OCI-M1 (cell line): Measurements from ENCODE around the gene KCNQ4.

Source experiments
- DNase-seq: peaks from one replicate; lab custom pipeline; 2025; lab: John Stamatoyannopoulos, UW

The KCNQ4 gene

DNA sequence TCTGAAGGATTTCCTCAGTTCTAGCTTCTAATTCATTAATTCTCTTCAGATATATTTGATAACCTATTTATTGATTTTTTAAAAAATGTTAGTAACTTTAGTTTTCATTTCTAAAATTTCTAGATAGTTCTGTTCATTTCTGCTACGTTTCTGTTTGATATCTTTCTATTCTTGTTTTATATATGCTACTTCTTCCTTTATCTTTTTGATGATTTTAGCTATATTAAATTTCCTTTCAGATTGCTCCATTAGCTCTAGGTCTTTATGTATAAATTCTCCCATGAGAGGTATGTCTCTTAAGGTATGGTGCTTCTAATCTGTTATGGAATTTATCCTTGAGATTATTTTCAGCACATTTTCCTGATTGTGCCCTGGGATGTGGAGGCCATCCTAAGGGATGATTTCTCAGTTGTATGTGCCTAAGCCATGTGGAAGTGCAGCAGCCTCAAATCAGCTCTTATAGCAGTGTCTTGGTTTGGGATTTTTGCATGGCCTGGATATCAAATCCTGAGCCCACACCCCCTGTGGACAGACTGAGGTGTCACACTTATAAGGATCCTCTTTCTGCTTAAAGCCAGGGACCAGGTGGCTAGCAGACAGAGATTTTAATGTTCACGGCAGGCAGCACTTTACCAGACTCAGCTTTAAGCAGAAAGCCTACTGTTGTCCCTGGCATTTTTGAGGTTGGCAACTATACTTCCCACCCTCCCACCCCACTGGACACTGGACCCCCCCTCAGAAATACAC is 6.2 kb upstream of the KCNQ4 start:
- no peak for DNase-seq

DNA sequence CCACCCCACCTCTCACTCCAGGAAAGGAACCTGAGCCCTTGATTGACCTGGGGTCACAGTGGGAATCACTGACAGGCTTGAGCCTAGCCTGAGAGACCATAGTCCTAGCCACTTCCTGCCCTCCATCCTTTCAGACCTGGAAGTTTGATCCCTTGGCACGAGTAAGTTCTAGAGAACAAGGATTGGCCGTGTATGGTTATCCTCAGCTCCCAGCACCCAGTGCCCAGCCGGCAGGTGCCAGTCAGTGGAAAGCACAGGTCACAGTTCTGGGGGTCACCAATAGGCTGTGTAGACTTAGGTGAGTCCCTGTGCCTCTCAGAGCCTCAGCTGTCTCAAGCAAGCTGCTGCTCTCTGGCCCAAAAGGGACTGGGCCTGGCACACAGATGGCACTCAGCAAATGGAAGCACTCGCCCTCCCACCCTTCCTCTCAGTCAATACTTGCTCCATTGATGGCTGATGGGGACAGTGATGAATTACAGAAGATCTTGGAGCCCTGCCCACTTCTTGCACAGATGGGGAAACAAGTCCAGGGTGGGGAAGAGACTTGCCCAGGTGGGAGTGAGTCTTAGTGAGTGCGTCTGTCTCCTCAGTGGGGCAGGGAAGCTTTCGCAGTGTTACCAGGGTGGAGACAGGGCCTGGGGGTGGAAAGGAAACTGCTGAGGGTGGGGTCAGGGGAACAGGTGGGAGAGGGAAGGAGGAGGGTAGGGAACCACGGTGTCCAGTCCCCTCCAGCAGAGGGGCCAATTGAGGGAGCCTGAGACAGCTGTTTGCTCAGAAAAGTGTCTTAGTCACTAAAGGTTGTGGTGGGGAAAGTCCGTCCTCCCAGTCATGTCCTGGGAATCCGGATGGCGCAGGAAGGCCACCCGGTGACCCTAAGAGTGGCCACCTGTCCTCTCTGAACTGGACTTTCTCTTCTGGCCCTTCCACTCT is 2.6 kb upstream of the KCNQ4 start:
- no peak for DNase-seq

DNA sequence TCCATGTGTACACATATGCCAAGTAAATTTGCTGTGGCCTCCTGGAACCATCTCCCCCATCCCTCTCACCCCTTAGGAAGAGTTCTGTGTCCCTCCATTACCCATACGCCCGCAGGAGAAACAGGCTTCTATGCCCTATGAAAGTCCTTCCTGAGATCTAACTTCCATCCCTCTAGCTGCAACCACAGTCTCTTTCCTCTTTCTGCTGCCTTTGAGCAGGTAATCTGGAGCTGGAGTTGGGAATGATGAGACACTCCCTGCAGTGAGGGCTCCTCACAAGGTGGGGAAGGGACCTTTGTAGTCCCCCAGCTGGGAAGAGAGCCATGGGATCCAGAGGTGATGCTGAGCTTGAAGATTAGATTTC is 2.0 kb upstream of the KCNQ4 start:
- DNase-seq: no peak

DNA sequence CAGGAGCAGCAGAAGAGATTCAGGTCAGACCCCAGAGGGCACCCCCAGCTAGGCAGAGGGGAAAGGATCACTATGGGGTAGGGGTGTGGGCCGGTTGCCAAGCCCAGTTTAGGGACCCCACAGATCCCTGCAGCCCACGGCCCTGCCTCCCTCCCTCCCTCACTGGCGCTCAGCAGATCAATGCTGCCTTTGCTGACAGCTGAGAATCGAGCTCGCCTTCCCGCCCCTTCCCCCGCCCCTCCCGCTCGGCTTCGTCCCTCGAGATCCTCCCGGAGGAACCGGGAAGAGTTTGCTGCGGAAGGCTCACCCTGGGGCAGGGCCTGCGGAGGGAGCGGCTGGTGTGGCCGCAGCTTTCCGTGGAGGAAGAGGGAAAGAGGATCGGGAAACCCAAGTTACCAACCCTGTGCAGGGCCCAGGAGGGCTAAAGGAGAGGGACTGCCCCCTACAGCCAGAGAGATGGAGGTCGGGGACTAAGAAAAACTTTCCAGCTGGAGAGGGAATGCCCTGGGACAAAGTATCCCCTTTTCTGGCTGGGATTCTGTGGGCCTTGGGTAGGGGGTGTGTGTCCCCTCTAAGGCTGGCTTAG is 1.1 kb upstream of the KCNQ4 start:
- no peak for DNase-seq

DNA sequence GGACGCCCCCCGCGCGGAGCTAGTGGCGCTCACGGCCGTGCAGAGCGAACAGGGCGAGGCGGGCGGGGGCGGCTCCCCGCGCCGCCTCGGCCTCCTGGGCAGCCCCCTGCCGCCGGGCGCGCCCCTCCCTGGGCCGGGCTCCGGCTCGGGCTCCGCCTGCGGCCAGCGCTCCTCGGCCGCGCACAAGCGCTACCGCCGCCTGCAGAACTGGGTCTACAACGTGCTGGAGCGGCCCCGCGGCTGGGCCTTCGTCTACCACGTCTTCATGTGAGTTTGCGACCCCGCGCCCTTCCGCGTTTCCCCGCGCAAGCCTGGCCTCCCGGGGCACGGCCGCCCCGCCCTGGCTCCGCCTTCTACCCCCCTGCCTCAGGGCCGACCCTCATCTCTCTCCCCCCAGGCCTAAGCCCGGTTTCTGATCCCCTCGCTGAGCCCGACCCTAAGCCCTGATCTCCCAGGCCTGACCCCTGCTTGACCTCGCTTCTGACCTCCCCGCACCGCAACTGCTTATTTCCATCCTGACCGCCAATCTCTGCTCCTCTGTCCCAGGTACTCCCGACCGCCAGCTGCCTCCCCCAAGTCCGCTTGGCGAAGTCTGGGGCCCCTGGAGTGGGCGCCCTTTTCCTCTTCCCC is 669 bp downstream of the KCNQ4 start:
- no peak for DNase-seq

DNA sequence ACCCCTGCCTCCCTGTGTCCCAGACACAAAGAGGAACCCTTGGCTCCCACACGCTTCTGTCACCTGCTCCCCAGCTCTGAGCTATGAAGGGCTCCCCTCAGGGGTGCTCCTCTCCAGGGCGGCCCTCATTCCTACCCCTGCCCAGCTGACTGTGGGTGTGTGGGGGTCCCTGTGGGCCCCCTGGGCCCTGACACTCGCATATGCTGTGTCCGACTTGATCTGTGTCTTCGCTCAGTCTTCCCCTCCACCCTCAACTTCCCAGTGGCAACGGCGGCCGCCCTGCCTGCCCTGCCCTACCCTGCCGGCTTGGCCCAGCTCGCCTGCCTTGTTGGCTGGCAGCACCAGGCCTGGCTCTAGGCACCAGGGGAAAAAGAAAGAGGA is 1.2 kb downstream of the KCNQ4 start:
- no peak for DNase-seq

DNA sequence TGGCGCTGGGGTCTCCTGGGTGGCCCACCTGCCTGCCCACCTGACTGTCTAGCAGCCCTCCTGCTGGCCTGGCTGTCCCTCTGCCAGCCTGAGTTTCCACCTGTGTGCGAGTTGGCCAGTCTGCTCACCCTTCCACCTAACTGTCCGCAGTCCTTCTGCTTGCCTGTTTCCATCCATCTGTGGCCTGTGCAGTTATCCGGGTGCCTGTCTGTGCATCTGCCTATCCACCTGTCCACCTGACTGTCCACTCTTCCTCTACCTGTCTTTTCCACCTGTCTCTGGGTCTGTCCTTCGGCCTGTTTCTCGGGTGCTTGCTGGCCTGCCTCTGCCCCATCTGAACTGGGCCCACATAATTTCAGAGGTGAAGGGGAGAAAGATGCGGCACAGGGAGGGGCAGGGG is 1.9 kb downstream of the KCNQ4 start:
- no peak for DNase-seq

DNA sequence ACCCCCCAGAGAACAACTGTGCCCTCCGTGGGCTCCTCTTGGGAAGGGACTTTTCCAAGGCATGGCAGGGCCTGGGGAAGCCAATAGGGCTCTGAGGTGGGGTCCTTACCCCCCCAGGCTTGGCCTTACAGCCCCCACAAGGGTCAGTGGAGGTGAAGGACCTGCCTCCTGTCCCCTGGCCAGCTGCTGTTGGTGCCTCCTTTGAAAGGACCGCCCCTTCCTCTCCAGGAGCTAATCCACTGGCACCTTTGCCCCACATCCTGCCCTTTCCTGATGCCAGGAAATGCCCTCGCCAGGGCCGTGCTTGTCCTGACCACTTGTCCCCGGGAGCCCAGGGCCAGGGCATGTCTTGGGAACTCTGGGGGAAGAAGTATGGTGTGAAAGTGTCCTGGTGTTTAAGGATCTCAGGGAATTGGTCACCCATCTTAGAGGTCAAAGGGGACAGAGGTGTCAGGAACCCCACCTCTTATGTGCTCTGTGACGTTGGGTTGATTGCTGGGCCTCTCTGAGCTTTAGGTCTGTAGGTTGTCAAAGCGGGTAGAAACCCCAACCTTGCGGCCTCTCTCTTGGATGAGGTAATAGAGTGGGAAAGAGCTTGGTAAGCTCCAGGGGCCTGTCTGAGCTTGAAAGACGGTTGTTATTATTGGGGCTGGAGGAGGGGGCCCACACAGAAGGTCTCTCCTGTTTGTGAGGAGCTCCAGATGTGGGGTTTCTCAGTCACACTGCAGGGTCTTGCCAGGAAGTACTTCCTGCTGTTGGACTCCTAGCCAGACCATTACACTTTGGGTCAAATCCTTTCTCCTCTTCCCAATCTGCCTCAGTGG is 2.8 kb downstream of the KCNQ4 start:
- no peak for DNase-seq

DNA sequence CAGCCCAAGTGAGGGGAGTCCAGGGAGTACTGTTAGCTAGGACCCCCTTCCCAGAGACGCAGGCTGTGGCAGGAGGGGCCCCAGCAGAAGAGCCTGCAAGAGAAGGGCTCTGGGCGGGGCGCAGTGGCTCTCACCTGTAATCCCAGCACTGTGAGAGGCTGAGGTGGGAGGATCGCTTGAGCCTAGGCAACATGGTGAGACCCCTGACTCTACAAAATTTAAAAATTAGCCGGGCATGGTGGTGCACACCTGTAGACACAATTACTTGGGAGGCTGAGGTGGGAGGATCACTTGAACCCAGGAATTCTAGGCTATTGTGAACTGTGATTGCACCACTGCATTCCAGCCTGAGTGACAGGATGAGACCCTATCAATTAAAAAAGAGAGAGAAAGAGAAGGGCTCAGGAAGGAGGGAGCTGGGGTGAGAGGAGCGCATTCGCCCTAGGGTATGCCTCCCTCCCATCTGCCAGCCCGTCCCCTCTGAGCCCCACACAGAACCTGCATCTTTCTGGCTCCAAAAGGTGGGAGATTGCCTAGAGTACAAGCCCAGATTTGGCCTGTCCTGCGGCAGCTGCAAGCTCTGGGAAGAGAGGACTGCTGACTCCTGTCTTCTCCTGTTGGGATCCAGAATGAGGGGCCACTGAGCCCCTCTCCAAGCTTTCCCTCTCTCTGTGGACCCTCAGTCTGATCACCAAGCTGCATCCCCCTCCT is 3.6 kb downstream of the KCNQ4 start:
- DNase-seq: no peak

DNA sequence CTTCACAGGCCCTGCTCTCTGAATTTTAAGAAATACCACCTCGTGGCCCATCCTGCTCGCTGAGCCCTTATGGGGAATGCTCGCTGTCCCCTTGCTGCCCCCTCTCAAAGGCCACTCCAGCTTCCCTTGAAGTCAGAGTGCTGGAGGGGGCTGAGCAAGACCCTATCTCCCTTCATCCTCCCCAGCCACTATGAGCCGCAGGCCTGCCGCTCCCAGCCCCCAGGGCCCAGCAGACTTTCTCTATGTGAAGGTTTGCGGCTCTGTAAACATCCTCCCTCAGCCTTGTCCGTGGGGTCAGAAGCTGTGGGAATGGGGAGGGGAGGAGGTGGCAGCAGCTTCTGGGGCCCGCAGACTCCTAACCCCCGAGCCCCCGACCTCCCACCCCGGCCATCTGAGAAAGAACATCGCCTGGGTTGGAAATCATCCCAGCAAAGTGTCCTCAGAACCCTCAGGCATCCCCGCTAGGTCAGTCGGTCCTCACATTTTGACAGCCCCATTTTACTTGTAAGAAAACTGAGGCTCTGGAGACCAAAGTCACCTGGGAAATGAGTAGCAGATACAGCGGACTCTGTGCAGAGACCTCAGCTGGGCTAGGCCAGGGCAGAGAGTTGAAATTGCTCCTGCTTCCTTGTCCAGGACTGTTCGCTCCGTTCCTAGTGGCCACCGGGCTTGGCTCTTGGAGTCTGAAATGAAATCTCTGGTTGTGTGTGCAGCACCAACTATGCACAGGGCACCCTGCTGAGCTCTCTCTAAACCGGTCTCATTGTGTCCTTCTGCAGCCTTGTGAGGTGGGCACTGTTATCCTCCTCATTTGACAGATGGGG is 4.4 kb downstream of the KCNQ4 start:
- no peak for DNase-seq

DNA sequence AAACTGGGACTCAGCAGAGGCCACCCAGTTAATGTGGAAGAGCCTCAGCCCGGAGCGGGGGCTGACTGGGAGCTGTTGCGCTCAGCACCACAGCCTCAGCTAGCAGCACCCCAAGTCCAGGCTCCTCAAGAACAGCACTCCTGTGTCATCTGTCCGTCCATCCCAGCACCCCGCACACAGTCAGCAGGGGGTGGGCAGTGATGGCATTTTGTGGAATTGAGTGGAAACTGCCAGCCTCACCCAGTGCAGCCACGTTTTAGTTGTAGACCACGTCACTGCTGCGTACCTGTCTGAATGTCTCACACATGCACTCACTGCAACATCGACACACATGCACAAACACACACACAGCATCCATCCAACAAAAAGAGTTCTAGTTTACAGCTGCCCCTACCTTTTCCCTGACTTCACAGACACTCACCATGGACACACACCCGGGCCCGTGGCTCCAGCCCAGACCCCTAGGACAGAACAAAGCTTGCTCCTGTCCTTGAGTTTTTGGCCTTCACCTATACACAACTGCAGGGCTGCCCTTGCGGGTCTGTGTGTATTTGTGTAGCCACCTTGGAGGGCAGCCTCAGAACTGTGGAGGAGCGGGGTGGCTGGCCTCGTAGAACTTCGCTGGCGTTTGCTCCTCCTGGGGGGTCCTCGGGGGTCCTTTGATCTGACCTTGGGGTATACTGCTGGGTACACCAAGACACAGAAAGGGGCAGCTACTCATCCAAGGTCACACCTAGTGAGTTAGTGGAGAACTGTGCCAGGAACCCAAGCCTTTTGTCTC is 5.2 kb downstream of the KCNQ4 start:
- DNase-seq: no peak

DNA sequence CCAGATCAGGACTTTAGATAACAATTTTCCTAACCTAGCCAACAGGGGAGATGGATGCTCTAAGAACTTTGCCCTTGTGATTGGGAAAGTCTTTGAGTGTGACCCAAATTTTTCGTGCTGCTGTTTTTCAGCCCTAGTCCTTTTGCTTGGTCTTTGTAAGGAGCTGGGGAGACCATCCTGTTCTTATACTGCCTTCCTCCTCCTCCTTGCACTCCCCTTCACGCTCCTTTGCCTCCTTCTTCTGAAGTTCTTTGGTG is 5.7 kb downstream of the KCNQ4 start:
- DNase-seq: no peak

DNA sequence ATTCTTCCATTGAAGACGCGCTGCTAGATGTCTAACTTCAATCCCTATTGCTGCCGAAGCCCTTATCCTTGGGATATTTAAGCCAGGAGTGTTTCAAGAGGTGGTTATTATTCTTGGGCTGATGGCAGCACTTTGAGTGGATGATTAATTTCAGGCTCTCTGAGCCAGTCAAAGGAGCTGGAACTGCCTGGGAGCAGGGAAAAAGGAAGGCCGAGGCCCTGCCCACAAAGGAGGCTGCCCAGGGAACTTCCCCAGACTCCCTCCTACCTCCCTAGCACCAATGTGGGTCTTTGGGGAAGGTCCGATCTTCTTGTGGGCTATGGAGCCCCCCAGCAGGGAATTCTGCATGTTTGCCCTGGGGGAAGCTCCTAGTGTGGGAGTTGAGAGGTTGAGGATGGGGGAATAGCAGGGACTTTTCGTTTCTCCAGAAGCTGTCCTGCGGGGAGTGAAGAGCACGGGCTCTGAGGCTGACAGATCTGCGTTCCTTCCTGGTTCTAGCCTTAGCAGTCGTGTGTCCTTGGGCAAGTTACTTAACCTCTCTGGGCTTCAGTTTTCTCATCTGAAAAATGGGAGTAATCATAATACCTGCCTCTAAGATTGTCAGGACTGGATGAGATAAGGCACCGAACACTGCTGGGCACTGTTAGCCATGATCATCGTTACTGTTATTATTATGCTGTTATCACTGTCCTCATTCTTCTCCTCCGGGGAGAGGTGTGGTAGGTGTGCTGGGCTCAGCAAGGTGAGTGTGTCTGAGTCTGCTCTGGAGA is 6.3 kb downstream of the KCNQ4 start:
- DNase-seq: no peak

DNA sequence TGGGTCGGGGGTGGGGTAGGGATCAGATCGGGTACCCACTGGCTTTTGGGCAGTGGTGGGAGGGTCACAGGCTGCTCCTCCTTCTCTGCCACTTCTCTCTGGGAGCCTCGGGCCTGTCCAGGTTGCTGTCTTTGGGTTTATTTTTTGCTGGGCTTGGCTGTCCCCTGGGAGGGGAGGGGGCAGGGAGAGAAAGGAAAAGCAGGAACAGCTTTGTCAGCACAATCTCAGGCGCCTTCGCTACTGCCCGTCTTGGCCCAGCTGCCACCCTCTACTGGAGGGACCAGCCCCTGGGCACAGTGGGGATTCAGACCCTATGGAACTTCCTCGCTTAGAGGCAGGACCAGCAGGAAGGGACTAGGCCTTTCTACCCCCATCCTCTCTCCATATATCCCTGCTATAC is 8.4 kb downstream of the KCNQ4 start:
- no peak for DNase-seq

DNA sequence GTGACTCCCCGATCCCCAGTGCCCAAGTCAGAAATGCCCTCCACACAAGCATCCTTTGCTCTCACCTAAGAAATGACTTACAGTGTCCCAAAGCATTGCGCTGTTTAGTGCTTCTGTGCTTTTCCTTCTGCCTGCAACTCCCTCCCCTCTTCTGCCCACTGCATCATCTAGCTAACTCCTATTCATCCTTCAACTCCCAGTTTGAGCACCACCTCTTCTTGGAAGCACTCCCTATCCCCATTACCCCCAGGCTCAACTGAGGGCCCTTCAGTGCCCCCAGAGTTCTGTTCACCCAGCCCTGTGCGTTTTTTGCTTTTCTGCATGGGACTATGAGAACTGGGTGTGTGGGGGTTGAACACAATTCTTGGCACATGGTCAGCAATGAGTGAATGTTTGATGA is 10.0 kb downstream of the KCNQ4 start:
- DNase-seq: no peak

DNA sequence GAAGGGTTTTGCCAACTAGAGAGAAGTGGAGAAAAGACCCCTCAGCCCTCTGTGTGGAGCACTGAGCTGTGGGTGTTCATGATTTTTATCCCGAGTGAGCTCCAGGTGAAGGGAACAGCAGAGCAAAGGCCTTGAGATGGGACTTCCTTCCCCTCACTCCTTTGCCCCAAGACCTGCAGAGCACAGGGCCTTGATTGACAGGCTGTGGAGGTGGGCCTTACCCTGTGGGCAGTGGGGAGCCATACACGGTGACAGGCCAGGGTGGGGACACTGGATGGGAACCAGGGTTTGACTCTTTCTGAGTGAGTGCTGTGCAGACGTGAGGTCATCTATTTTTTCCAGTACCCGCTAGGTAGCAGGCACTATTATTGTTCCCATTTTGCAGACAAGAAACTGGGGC is 10.5 kb downstream of the KCNQ4 start:
- DNase-seq: no peak

DNA sequence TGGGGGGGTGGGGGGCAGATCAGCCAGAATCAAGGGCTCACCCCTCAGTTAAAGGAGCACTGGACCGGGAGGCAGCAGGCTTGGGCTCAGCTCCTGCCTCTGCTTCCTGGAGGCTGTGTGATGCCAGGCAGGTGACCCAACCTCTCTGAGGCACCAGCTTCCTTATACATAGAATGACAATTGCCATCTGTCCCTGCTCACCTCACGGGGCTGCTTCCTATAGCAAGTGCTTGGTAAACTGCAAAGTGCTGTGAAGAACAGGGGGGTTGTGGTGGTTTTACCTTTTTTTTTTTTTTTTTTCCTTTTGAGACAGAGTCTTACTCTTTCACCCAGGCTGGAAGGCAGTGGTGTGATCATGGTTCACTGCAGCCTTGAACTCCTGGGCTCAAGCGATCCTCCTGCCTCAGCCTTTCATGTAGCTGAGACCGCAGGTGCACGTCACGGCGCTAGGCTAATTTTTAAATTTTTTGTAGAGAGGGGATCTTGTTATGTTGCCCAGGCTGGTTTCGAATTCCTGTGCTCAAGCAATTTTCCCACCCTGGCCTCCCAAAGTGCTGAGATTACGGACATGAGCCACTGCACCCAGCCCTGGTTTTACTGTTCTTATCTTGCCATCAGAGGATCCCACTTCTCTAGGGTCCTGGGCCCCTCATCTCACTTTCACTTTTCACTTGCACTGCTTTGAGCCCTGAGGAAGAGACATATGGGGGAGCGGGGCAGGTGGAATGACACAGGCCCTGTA is 11.6 kb downstream of the KCNQ4 start:
- peak; percentile 14 for DNase-seq
